Stimulated activated CD8-positive, alpha-beta memory T cell treated with anti-CD3 and anti-CD28 coated beads, Interleukin-7, amount 100 ng/mL, for 1 hour (primary cell): ENCODE data around the gene GREB1.

Experiments
- DNase-seq, 2 donors: peaks; one replicate each; pipeline ENCODE4 v3.0.0-alpha.2; 2020; ENCODE audit warnings: low read depth in 2 of 2

The GREB1 gene

GRCh38 chr2:11540148-11540995 lies 6.5 kb downstream of the GREB1 start:
- DNase-seq = no peak

GRCh38 chr2:11540996-11541692 lies 7.3 kb downstream of the GREB1 start:
- DNase-seq = no peak

GRCh38 chr2:11541693-11542274 lies 7.9 kb downstream of the GREB1 start:
- DNase-seq = no peak

GRCh38 chr2:11542275-11542819 lies 8.5 kb downstream of the GREB1 start:
- no peak for DNase-seq

- DNase-seq = no peak
Measured at GRCh38 chr2:11543337-11544216, 9.7 kb downstream of the GREB1 start.

GRCh38 chr2:11546072-11546471 lies 12.2 kb downstream of the GREB1 start:
- no peak for DNase-seq

- DNase-seq = no peak
Measured at GRCh38 chr2:11547912-11548497, 14.2 kb downstream of the GREB1 start.

- no peak for DNase-seq
Measured at GRCh38 chr2:11550302-11550701, 16.5 kb downstream of the GREB1 start.

GRCh38 chr2:11550901-11551568 lies 17.2 kb downstream of the GREB1 start:
- no peak for DNase-seq

- DNase-seq = no peak
Measured at GRCh38 chr2:11551569-11552259, 17.9 kb downstream of the GREB1 start.

GRCh38 chr2:11552260-11552638 lies 18.4 kb downstream of the GREB1 start:
- DNase-seq = no peak

GRCh38 chr2:11553661-11554398 lies 20.0 kb downstream of the GREB1 start:
- DNase-seq = no peak

- DNase-seq = no peak
Measured at GRCh38 chr2:11554399-11554716, 20.5 kb downstream of the GREB1 start.

- no peak for DNase-seq
Measured at GRCh38 chr2:11556101-11556806, 22.4 kb downstream of the GREB1 start.

- no peak for DNase-seq
Measured at GRCh38 chr2:11558214-11558886, 24.5 kb downstream of the GREB1 start.

- no peak for DNase-seq
Measured at GRCh38 chr2:11559066-11559785, 25.4 kb downstream of the GREB1 start.

GRCh38 chr2:11559786-11560155 lies 25.9 kb downstream of the GREB1 start:
- no peak for DNase-seq

- no peak for DNase-seq
Measured at GRCh38 chr2:11560806-11561205, 27.0 kb downstream of the GREB1 start.
